Measurements from ENCODE around the gene MRPL48. TPM values are rescaled to one million over a fixed set of nuclear protein-coding genes. Genes with fewer than 3 reads are reported as not detected.

MRPL48 gene
- total and polyA plus RNA-seq, 12 donors: 13.6 to 75.3 (median 32.0) TPM

DNA sequence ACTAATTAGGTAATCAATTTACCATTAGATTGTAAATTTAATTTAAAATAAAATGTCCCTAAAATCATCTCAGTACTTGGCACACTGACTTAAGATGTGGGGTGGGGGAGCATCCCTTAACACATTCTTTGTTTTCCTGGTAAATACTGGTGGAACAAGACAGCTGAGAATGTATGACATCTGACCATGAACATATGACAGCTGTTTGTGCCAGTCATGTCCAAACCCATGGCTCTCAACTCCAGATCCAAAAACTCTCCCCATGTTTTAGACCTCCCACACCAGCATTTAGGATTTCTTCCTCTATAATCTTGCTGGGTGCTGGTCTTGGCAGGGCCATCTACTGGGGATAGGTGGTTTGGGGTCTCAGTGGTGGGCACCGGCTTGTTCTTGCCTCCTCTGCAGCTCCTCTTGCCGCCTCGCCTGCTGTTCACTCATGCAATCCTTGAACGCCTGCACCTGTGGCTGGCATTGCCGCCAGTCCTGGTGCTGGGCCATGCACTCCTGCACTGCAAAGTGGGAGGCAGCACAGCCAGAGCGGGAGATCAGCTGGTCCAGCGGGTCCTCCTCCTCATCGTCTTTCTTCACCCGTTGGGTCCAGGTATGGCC, 85.2 kb downstream of the MRPL48 start:
- H3K36me3 ChIP-seq (replicated peaks in 1 of 2): peaks cover 0 to 22% of the 10 kb centered on the region in 2 donors

DNA sequence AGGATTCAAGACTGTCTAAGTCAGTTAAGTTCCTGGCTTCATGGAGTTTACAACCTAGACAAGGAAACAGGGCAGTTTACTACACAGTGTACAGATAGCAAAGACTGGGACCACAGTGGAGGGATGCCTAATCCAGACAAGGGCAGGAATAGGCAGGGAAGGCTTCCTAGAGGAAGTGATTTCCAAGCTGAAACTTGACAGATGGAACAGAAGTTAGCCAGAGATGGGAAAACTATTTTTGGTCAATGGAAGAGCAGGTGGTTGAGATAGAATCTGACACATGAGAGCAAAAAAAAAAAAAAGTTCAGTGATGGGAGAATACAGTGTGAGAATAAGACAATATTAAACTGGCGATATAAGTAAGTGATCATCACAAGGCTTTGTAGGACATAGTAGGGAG, 87.7 kb downstream of the MRPL48 start:
- Histone ChIP-seq H3K27ac (no peak overlapping the region), H3K4me3 (peak overlapping the region in 1 of 4 donors; percentile 68), H3K36me3 (replicated peaks in 1 of 2) (peaks cover 0 to 22% of the 10 kb centered on the region in 2 donors), H3K4me1 (replicated peaks in 1 of 2) (peaks cover 15 to 29% of the 10 kb centered on the region in 2 donors), H3K9me3 (replicated peaks in 1 of 3) (no peaks in the 10 kb centered on the region), H3K27me3 (no peaks in the 10 kb centered on the region)
- TF ChIP-seq, protein P1, sequence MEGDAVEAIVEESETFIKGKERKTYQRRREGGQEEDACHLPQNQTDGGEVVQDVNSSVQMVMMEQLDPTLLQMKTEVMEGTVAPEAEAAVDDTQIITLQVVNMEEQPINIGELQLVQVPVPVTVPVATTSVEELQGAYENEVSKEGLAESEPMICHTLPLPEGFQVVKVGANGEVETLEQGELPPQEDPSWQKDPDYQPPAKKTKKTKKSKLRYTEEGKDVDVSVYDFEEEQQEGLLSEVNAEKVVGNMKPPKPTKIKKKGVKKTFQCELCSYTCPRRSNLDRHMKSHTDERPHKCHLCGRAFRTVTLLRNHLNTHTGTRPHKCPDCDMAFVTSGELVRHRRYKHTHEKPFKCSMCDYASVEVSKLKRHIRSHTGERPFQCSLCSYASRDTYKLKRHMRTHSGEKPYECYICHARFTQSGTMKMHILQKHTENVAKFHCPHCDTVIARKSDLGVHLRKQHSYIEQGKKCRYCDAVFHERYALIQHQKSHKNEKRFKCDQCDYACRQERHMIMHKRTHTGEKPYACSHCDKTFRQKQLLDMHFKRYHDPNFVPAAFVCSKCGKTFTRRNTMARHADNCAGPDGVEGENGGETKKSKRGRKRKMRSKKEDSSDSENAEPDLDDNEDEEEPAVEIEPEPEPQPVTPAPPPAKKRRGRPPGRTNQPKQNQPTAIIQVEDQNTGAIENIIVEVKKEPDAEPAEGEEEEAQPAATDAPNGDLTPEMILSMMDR (IDR thresholded peaks at IDR 0.05): no peak
- no peak for TF ChIP-seq POLR2A (IDR thresholded peaks at IDR 0.05)
- no peak for DNase-seq
- WGBS, 4 donors: 79 to 89% (median 85%) methylated on average over 1 of the region's 1 CpG
- intact Hi-C loops (cut with DNase I): no loop called here

More for the DNA sequence above, 85.2 kb downstream of the MRPL48 start:
- Histone ChIP-seq H3K9me3 (replicated peaks in 1 of 3) (no peaks in the 10 kb centered on the region), H3K4me1 (replicated peaks in 1 of 2) (peaks cover 16 to 43% of the 10 kb centered on the region in 2 donors), H3K27ac (no peak overlapping the region), H3K27me3 (no peaks in the 10 kb centered on the region), H3K4me3 (no peak overlapping the region)
- no peak for DNase-seq
- 91 to 96% (median 96%) methylated on average over 9 of the region's 9 CpGs for WGBS, 4 donors
- TF ChIP-seq, protein P1 (IDR thresholded peaks at IDR 0.05): no peak
- no peak for TF ChIP-seq POLR2A (IDR thresholded peaks at IDR 0.05)
- intact Hi-C loops (cut with DNase I): no loop called here

DNA sequence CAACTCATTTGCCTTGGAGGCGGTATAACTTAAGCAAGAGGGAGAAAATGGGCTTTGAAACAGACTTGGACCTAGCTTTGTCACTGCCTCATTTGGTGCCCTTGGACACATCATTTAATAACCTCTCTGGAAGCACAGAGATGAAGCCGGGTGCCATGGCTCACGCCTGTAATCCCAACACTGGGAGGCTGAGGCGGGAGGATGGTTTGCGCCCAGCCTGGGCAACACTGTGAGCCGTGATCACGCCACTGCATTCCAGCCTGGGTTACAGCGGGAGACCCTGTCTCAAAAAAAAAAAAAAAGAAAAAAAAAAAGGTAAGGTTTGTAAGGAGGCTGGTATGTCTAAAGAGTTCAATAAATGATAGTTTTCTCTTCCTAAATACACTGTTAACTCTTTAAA, 88.2 kb downstream of the MRPL48 start:
- no peaks in the 10 kb centered on the region for H3K27me3 ChIP-seq
- peak overlapping the region in 2 of 4 donors; percentile 66 to 68 for H3K4me3 ChIP-seq
- H3K27ac ChIP-seq: peak overlapping the region in 4 of 5 donors; percentile 64 to 89 (median 88)
- WGBS, 4 donors: 25 to 36% (median 26%) methylated on average over 7 to 8 of the region's 8 CpGs
- H3K4me1 ChIP-seq (replicated peaks in 1 of 2): peaks cover 14 to 29% of the 10 kb centered on the region in 2 donors
- intact Hi-C loops (cut with DNase I): no loop called here
- DNase-seq: peak in 1 of 7 donors; percentile 21
- H3K36me3 ChIP-seq (replicated peaks in 1 of 2): peaks cover 0 to 22% of the 10 kb centered on the region in 2 donors
- TF ChIP-seq, protein P1 (IDR thresholded peaks at IDR 0.05): no peak
- TF ChIP-seq POLR2A (IDR thresholded peaks at IDR 0.05): no peak
- H3K9me3 ChIP-seq (replicated peaks in 1 of 3): no peaks in the 10 kb centered on the region

DNA sequence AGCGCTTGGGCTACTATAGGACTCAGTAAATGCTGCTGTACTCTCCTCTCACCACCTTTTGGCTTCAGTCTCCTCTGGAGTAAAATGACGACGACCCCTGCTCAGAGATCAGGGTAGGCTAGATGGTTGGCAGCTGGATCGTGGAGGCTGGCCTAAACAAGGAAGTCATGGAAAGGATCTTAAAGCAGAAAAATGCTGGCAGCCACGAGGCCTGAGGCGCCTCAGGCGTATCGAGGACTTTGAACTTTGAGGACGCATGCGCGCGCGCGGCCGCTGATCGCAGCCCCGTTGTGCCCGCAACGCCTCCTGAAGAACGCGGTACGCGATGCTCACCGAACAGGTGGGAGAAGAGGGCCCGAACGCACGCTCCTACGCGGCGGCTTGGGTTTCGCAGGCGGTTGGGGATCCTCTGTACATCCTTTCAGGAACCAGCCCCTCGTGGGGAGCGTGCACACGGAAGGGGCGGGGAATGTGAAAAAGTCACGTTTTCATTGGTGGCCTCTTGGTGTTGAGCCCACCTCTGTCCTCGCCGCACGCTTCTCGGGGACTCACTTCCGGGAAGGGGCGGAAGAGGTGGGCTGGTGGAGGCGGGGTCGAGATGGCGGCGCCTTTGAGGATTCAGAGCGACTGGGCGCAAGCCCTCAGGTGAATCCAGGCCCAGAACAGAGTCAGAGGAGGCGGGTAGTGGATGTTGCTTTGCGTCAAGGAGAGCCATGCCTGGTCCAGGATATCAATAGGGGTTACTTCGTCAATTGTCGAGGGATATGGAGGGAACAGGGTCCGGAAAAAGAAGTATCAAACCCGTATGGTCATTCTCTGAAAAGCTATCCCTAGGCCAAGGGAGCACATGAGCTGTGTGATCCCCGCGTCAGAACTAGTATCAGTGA, 89.0 kb downstream of the MRPL48 start, which contains the start of the genes COA4 and PAAF1:
TSS of gene COA4 (minus strand) at position 423 of the 887 bp plus-strand sequence. CDS start 3,468 bp downstream, outside the sequence.
TSS of gene PAAF1 (plus strand) at position 576 of the 887 bp plus-strand sequence. CDS start at position 599, 23 bp downstream.
- WGBS, 4 donors: 0% methylated on average over 41 to 57 of the region's 57 CpGs
- peak within 1 kb of the TSS; percentile 66 to 91 (median 68) for H3K4me3 ChIP-seq
- no peaks in the 10 kb centered on the region for H3K27me3 ChIP-seq
- H3K4me1 ChIP-seq (replicated peaks in 1 of 2): peaks cover 14 to 29% of the 10 kb centered on the region in 2 donors
- intact Hi-C loops (cut with DNase I): no loop called here
- no peaks in the 10 kb centered on the region for H3K9me3 ChIP-seq (replicated peaks in 1 of 3)
- TF ChIP-seq, protein P1 (IDR thresholded peaks at IDR 0.05): no peak
- TF ChIP-seq POLR2A (IDR thresholded peaks at IDR 0.05): peak in 1 of 2 donors; percentile 79
- peak; percentile 93 to 96 (median 95) for DNase-seq
- peak within 1 kb of the TSS; percentile 64 to 89 (median 87) for H3K27ac ChIP-seq
- peaks cover 0 to 18% of the 10 kb centered on the region in 2 donors for H3K36me3 ChIP-seq (replicated peaks in 1 of 2)
